HEK293 (cell line): ENCODE results near the gene TNFSF13.
A peak's percentile ranks its signal among the peaks of the same experiment; 100 is the strongest.

Experiments
- CTCF ChIA-PET: fragments of 350-600 bp; formaldehyde crosslinking; extraction: SDS; loops from one replicate; lab custom pipeline; 2021; ENCODE audit warnings: antibody characterized with exemption; lab: Yijun Ruan, JAX
- POLR2A ChIA-PET: fragments of 300-600 bp; formaldehyde crosslinking; extraction: SDS; loops from one replicate; lab custom pipeline; 2020; ENCODE audit warnings: antibody characterized with exemption, inconsistent platforms; lab: Yijun Ruan, JAX
- H3K27ac ChIP-seq: fragments of 200-500 bp; sonication (Bioruptor generic); 2 replicates; pipeline ENCODE4 v1.5.1; 2014; ENCODE audit warnings: low read depth, low read length, control low read depth, inconsistent platforms; ENCODE audit errors: extremely low read depth
- H3K36me3 ChIP-seq, 2 experiments: fragments of 200-500 bp in 1 of 2; sonication (Bioruptor generic) in 1 of 2; 1 replicate in 1 of 2; 2 replicates in 1 of 2; pipeline ENCODE4 v1.5.1; 2014 to 2017; ENCODE audit warnings: inconsistent platforms in 2 of 2, low read length in 2 of 2; ENCODE audit not compliant: control insufficient read depth in 2 of 2, insufficient read depth in 1 of 2
- H3K4me1 ChIP-seq: fragments of 200-500 bp; sonication (Bioruptor generic); 2 replicates; pipeline ENCODE4 v1.5.1; 2014; ENCODE audit warnings: mild to moderate bottlenecking, low read length, inconsistent platforms; ENCODE audit not compliant: control insufficient read depth, insufficient read depth
- H3K4me3 ChIP-seq: 2 replicates; pipeline ENCODE4 v1.5.1; 2011; ENCODE audit warnings: low read depth, mild to moderate bottlenecking, control low read depth, low read length, moderate library complexity
- H3K9me3 ChIP-seq: fragments of 200-500 bp; sonication (Bioruptor generic); 2 replicates; pipeline ENCODE4 v1.5.1; 2014; ENCODE audit warnings: low read depth, low read length, inconsistent platforms; ENCODE audit not compliant: control insufficient read depth, insufficient read depth
- FEZF1 ChIP-seq: fragments of 450-650 bp; formaldehyde crosslinking; IDR thresholded peaks from 2 replicates; pipeline ENCODE4 v1.5.1; 2016; ENCODE audit warnings: missing biosample characterization, missing genetic modification characterization
- GLI2 ChIP-seq: fragments of 450-650 bp; formaldehyde crosslinking; IDR thresholded peaks from 2 replicates; pipeline ENCODE4; 2017; ENCODE audit warnings: missing biosample characterization, missing genetic modification characterization, low read depth, borderline replicate concordance
- GLIS2 ChIP-seq: fragments of 450-650 bp; formaldehyde crosslinking; IDR thresholded peaks from 2 replicates; pipeline ENCODE4 v1.5.1; 2016; ENCODE audit warnings: missing biosample characterization, missing genetic modification characterization
- PRDM1 ChIP-seq: fragments of 450-650 bp; formaldehyde crosslinking; IDR thresholded peaks from 2 replicates; pipeline ENCODE4; 2016; ENCODE audit warnings: missing biosample characterization, missing genetic modification characterization
- SETDB1 ChIP-seq: IDR thresholded peaks from one replicate; pipeline ENCODE4 v1.6.1; 2017; ENCODE audit warnings: mild to moderate bottlenecking, low read length, moderate library complexity, mixed read lengths; ENCODE audit not compliant: insufficient read length
- SP3 ChIP-seq: fragments of 450-650 bp; formaldehyde crosslinking; IDR thresholded peaks from 2 replicates; pipeline ENCODE4 v1.5.1; 2016; ENCODE audit warnings: missing biosample characterization, missing genetic modification characterization
- TRIM28 ChIP-seq: IDR thresholded peaks from 2 replicates; pipeline ENCODE4 v1.6.1; 2011; ENCODE audit warnings: low read length, control low read depth, borderline replicate concordance
- ZBTB48 ChIP-seq: fragments of 450-650 bp; formaldehyde crosslinking; IDR thresholded peaks from 2 replicates; pipeline ENCODE4 v1.5.1; 2016; ENCODE audit warnings: missing biosample characterization, missing genetic modification characterization
- ZNF155 ChIP-seq: fragments of 450-650 bp; formaldehyde crosslinking; IDR thresholded peaks from 2 replicates; pipeline ENCODE4 v1.5.1; 2016; ENCODE audit warnings: missing biosample characterization, missing genetic modification characterization
- ZNF341 ChIP-seq: fragments of 450-650 bp; formaldehyde crosslinking; IDR thresholded peaks from 2 replicates; pipeline ENCODE4; 2016; ENCODE audit warnings: low read depth, missing biosample characterization, missing genetic modification characterization
- ZNF518A ChIP-seq: fragments of 450-650 bp; formaldehyde crosslinking; conservative IDR thresholded peaks from 2 replicates; pipeline ENCODE4 v1.5.1; 2016; ENCODE audit warnings: low read depth, missing biosample characterization, missing genetic modification characterization
- ZNF561 ChIP-seq: fragments of 450-650 bp; IDR thresholded peaks from 2 replicates; pipeline ENCODE4 v1.5.1; 2018; ENCODE audit warnings: missing biosample characterization, missing genetic modification characterization, borderline replicate concordance
- ZNF571 ChIP-seq: fragments of 450-650 bp; formaldehyde crosslinking; IDR thresholded peaks from 2 replicates; pipeline ENCODE4 v1.5.0; 2017; ENCODE audit warnings: missing biosample characterization, missing genetic modification characterization
- ZNF596 ChIP-seq: fragments of 450-650 bp; IDR thresholded peaks from 2 replicates; pipeline ENCODE4 v1.5.0; 2018; ENCODE audit warnings: missing biosample characterization, mild to moderate bottlenecking, missing genetic modification characterization, moderate library complexity
- ZNF600 ChIP-seq: fragments of 450-650 bp; formaldehyde crosslinking; IDR thresholded peaks from 2 replicates; pipeline ENCODE4 v1.5.1; 2016; ENCODE audit warnings: missing biosample characterization, missing genetic modification characterization
- ZNF610 ChIP-seq: fragments of 450-650 bp; formaldehyde crosslinking; IDR thresholded peaks from 2 replicates; pipeline ENCODE4 v1.5.1; 2016; ENCODE audit warnings: missing biosample characterization, missing genetic modification characterization, borderline replicate concordance
- ZNF645 ChIP-seq: fragments of 450-650 bp; formaldehyde crosslinking; IDR thresholded peaks from 2 replicates; pipeline ENCODE4; 2016; ENCODE audit warnings: missing biosample characterization, missing genetic modification characterization
- ZNF658 ChIP-seq: fragments of 450-650 bp; formaldehyde crosslinking; IDR thresholded peaks from 2 replicates; pipeline ENCODE4; 2016; ENCODE audit warnings: missing biosample characterization, missing genetic modification characterization
- ZNF677 ChIP-seq: fragments of 450-650 bp; IDR thresholded peaks from 2 replicates; pipeline ENCODE4 v1.5.0; 2018; ENCODE audit warnings: missing biosample characterization, mild to moderate bottlenecking, missing genetic modification characterization, moderate library complexity
- ZNF777 ChIP-seq: fragments of 450-650 bp; formaldehyde crosslinking; IDR thresholded peaks from 2 replicates; pipeline ENCODE4 v1.5.1; 2017; ENCODE audit warnings: missing biosample characterization, missing genetic modification characterization, borderline replicate concordance
- ZSCAN18 ChIP-seq: fragments of 450-650 bp; formaldehyde crosslinking; IDR thresholded peaks from 2 replicates; pipeline ENCODE4 v1.5.1; 2016; ENCODE audit warnings: missing biosample characterization, missing genetic modification characterization
- ZSCAN30 ChIP-seq: fragments of 450-650 bp; IDR thresholded peaks from 2 replicates; pipeline ENCODE4 v1.5.1; 2018; ENCODE audit warnings: missing biosample characterization, mild to moderate bottlenecking, missing genetic modification characterization, moderate library complexity
- ZSCAN5A ChIP-seq: fragments of 450-650 bp; formaldehyde crosslinking; IDR thresholded peaks from 2 replicates; pipeline ENCODE4 v1.5.1; 2016; ENCODE audit warnings: missing biosample characterization, missing genetic modification characterization
- TF ChIP-seq, protein P1 (sequence below): fragments of 450-650 bp; formaldehyde crosslinking; conservative IDR thresholded peaks from 2 replicates; pipeline ENCODE4 v1.5.1; 2016; ENCODE audit warnings: low read depth, missing biosample characterization, missing genetic modification characterization

The TNFSF13 gene

GRCh38 chr17:7579001-7579833 lies 20.7 kb downstream of the TNFSF13 start, which contains the start of gene CD68:
Gene CD68 (plus strand): TSS chr17:7579638. CDS start chr17:7579678, 40 bp downstream.
- H3K36me3 ChIP-seq: peaks cover 36 to 75% of the 10 kb centered on the region in 2 experiments
- ChIA-PET CTCF (interaction anchor here (2.3 to 2.6 kb wide), 2 partner anchors 10 to 109 kb away, joined by 7 to 11 read pairs; partner anchors contain the start of genes TP53 and WRAP53), POLR2A (interaction anchor here (0.6 to 3.7 kb wide), 10 partner anchors 8 to 252 kb away, joined by 3 to 50 read pairs (median 6); partner anchors contain the start of genes POLR2A, SAT2, SENP3 and SOX15)
- peaks cover 11% of the 10 kb centered on the region; the same call in 1 of the 2 replicates for H3K4me1 ChIP-seq
- H3K9me3 ChIP-seq: no peaks in the 10 kb centered on the region
- H3K4me3 ChIP-seq: no peak within 1 kb of the TSS
- H3K27ac ChIP-seq: peak within 1 kb of the TSS; percentile 47
- TF ChIP-seq SETDB1: no peak
- peak; percentile 46; the same call in 1 of the 2 replicates for TF ChIP-seq ZSCAN30 (tag by site-specific recombination)
- no peak for TF ChIP-seq FEZF1 (tag by site-specific recombination)
- no peak for TF ChIP-seq ZNF777
- TF ChIP-seq ZNF610 (tag by site-specific recombination): no peak
- peak; percentile 55 for TF ChIP-seq GLIS2 (tag by site-specific recombination)
- TF ChIP-seq ZNF596 (tag by site-specific recombination): no peak
- peak; percentile 57; the same call in 1 of the 2 replicates for TF ChIP-seq SP3
- TF ChIP-seq ZSCAN18 (tag by site-specific recombination): no peak
- TF ChIP-seq ZNF571 (tag by site-specific recombination): no peak
- TF ChIP-seq, protein P1, sequence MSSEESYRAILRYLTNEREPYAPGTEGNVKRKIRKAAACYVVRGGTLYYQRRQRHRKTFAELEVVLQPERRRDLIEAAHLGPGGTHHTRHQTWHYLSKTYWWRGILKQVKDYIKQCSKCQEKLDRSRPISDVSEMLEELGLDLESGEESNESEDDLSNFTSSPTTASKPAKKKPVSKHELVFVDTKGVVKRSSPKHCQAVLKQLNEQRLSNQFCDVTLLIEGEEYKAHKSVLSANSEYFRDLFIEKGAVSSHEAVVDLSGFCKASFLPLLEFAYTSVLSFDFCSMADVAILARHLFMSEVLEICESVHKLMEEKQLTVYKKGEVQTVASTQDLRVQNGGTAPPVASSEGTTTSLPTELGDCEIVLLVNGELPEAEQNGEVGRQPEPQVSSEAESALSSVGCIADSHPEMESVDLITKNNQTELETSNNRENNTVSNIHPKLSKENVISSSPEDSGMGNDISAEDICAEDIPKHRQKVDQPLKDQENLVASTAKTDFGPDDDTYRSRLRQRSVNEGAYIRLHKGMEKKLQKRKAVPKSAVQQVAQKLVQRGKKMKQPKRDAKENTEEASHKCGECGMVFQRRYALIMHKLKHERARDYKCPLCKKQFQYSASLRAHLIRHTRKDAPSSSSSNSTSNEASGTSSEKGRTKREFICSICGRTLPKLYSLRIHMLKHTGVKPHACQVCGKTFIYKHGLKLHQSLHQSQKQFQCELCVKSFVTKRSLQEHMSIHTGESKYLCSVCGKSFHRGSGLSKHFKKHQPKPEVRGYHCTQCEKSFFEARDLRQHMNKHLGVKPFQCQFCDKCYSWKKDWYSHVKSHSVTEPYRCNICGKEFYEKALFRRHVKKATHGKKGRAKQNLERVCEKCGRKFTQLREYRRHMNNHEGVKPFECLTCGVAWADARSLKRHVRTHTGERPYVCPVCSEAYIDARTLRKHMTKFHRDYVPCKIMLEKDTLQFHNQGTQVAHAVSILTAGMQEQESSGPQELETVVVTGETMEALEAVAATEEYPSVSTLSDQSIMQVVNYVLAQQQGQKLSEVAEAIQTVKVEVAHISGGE (tag by site-specific recombination): peak; percentile 42; the same call in 1 of the 2 replicates
- no peak for TF ChIP-seq ZSCAN5A (tag by site-specific recombination)
- peak; percentile 91 for TF ChIP-seq PRDM1 (tag by site-specific recombination)
- TF ChIP-seq ZNF658 (tag by site-specific recombination): no peak
- 0 out of 2 replicates have a peak, but pooled peaks have one; percentile 30 for TF ChIP-seq ZNF518A (tag by site-specific recombination)
- TF ChIP-seq GLI2 (tag by site-specific recombination): no peak
- no peak for TF ChIP-seq ZNF677 (tag by site-specific recombination)
- peak; percentile 78; the same call in 1 of the 2 replicates for TF ChIP-seq TRIM28
- TF ChIP-seq ZNF561 (tag by site-specific recombination): peak; percentile 46; the same call in 1 of the 2 replicates
- TF ChIP-seq ZNF341 (tag by site-specific recombination): peak; percentile 97
- TF ChIP-seq ZBTB48 (tag by site-specific recombination): peak; percentile 96
- peak; percentile 75 for TF ChIP-seq ZNF600 (tag by site-specific recombination)
- no peak for TF ChIP-seq ZNF645 (tag by site-specific recombination)
- TF ChIP-seq ZNF155 (tag by site-specific recombination): no peak
